GM19025 (cell line): ENCODE results near the gene MIDN.

Experiments
- ATAC-seq: cut with Tn5 transposase; IDR thresholded peaks from one replicate; pipeline ENCODE4 v1.9.1; 2021; ENCODE audit warnings: mild to moderate bottlenecking, low read depth, moderate library complexity; ENCODE audit not compliant: unreplicated experiment

The MIDN gene

DNA sequence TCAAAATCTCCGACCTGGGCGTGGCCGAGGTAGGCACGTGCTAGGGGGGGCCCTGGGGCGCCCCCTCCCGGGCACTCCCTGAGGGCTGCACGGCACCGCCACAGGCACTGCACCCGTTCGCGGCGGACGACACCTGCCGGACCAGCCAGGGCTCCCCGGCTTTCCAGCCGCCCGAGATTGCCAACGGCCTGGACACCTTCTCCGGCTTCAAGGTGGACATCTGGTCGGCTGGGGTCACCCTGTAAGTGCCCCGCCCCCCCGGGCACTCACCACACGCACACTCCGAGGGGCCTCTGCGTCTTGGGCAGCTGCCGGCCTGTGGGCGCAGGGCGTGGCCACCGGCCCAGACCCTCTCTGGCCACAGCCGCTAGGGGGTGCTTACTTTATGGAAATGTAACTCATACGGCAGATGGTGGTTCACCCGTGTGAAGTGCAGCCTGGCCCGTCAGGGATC, 27.9 kb upstream of the MIDN start:
- no peak for ATAC-seq

DNA sequence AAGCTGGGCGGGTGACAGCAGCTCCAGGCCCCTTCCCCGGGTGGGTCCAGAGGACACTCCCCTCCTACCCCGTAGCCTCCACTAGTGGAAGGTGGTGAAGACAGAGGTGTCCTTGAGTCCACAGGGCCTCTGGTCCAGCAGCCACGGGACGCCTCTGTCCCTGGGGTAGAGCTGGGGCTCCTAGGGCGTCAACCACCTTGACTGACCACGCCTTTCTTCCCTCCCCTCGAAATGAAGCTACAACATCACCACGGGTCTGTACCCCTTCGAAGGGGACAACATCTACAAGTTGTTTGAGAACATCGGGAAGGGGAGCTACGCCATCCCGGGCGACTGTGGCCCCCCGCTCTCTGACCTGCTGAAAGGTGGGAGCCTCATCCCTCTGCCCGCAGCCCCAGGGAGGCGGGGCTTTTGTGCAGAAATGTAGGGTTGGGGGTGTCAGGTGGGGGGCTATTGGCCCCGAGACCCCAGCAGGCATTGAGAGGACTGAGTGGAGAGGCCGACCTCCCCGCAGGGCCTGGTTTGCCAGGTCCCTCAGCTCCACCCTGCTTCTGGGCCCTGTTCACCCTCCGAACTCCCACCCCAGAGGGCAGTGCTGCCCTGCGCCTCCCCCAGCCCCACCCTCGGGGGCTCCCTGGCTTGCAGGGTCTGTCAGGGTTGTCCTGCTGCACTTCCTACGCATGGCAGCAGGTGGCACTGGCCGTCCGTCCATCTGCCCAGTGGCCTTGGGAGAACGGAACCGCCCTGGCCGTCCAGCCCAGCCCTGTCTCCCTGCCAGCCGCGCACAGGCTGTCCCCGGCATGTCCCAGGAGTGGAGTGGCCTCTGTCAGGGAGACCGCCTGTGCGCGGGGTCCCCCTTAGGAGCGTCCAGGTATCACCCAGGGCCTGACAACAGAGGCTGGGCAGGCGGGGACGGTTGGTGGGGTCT, 27.1 kb upstream of the MIDN start:
- ATAC-seq: no peak

DNA sequence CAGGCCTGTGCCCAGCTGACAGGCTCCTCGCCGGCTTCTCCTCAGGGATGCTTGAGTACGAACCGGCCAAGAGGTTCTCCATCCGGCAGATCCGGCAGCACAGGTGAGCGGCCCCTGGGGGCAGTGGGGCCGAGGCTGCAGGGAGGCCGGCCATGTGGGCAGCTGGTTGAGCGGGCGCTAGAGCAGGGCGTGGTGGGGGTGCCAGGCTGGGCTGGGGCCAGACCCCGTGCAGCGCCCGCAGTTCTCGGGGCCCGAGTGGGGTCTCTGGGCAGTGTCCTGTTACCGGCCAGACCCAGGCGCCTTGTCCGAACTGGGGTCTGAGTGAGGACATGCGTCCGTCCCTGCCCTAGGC, 26.5 kb upstream of the MIDN start:
- no peak for ATAC-seq

DNA sequence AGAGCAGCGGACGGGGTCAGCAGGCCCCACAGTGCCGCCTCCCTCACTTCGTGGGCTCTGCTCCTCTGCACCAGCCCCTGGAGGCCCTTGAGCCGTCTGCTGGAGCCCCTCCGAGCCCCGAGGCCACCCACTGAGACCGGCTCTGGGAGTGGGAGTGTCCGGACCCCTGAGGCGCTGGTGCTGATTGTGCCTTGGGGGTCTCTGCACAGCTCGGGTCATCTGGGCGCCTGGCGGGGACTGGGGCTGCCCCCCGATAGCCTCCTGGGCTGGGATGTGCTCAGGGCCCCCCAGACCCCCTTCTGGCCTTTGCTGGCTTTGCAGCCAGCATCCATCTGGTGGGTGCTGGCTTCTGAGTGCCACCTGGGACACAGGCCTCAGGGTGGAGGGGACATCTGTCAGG, 26.0 kb upstream of the MIDN start:
- ATAC-seq: no peak

DNA sequence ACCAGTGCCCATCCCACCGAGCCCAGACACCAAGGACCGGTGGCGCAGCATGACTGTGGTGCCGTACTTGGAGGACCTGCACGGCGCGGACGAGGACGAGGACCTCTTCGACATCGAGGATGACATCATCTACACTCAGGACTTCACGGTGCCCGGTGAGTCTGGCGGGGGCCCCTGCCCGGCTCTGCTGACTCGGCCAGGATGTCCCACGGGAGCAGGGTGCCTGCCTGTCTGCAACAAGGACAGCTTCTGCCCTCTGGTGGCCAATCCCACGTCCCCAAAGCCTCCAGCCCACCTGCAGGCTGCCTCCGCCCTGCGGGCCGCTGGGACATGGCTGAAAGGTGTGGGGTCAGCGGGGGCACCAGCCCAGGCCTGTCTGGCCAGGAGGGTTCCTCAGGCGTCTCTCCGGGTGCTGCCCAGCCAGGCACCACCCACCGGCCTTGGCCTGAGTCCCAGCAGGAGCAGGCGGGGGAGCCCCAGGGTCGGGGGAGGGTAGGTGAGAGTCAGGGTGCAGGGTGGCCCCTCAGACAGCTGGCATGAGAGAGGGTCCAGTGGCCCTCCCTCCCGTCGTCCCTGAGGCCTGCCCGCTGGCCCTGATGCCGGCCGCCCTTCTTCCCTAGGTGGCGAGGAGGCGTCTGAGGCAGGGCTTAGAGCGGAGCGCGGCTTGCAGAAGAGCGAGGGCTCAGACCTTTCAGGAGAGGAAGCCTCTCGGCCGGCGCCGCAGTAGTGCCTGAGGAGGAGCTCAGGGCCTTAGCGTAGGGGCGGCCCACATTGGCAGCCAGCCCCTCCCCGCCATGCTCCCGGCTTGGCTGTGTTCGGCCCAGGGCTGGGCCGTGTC, 25.1 kb upstream of the MIDN start:
- ATAC-seq: no peak

DNA sequence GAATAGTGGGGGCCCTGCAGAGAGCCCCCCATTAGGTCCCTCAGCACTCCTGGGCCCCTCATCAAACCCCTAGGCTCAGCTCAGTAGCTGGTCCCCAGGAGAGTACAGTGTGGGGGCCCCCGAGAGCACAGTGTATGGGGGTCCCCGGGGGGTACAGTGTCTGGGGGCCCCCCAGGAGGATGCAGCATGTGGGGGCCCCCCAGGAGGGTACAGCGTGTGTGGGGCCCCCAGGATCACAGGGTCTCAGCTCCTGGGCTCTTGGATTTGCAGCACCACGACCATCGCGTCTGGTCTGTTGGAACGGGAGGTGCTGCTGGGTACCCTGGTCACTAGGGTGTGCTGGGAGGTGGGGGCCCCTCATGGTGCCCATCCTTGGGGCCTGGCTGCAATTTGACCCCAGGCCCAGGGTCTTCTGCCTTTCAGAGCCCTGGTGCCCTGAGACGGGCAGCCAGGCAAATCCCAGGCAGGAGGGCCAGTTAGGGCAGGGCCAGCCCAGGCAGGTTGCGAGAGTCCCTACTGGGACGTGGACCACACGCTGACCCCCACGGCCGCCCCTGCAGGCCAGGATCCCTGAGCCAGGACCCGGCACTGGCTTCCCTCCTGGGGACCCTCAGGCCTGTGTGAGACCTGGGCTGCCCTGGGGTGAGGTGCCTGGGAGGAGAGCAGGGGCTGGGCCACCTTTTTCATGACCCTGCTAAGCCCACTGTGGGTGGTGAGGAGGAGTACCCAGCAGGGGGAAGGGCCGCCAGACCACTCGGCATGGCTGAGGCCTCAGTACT, 24.1 kb upstream of the MIDN start:
- no peak for ATAC-seq

DNA sequence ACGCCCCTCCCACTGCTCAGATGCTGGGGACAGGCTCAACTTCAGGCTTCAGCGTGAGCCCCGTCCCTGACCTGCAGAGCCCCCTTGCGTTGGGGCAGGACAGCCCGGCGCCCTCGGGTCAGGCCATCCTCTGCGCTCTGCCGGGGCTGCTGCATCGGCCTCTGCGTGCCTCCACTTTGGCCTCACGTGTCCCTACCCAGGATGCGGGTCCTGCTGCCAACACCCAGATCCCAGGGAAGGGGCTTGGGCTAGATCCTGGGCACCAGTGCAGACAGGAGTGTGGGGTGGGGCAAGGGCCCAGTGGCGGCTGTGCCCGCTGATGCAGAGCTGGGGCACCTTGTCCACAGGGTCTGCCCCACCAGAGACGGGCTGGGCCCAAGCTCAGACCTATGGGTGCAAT, 23.5 kb upstream of the MIDN start:
- ATAC-seq: no peak

DNA sequence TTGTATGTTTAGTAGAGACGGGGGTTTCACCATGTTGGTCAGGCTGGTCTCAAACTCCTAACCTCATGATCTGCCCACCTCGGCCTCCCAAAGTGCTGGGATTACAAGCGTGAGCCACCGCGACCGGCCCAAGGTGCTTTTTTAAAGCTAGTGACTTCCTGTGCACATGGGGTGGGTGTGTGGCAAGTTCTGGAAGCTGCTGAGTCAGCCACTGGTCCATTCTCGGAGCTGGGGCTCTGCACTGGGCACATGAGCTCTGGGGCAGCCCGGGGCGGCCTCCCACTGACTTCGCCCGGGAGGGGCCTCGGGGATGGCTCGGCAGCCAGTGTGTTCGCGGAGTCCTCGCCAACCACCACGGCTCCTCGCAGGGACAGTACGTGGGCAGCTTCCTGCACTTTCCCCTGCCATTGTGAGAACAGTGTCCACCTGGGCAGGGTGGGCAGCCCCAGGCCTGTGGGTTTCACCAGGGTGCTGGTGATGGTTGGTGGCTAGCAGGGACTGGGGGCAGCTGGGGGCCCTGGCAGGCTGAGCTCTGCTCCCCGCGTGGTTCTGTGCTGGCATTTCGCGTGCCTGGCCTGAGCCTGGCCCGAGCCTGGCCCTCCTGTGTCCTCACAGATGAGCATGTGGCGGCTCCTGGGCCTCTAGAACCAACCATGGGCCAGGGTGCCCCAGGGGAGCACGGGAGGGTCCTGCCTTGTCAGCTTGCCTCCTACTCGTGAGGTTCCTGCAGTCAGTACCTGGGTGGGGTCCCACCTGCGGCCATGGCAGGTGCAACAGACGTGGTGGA, 22.8 kb upstream of the MIDN start:
- ATAC-seq: no peak

DNA sequence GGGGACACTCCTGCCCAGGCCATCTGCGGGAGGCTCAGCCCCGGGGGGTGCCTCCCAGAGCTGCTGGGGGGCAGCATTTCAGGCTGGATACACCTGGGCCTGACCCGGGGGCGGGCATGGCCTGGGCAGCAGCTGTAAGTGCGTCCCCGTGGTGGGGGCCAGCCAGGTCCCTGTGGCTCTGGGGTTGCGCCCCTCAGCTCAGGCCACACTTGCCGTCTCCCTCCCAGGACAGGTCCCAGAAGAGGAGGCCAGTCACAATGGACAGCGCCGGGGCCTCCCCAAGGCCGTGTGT, 22.2 kb upstream of the MIDN start:
- ATAC-seq: no peak

DNA sequence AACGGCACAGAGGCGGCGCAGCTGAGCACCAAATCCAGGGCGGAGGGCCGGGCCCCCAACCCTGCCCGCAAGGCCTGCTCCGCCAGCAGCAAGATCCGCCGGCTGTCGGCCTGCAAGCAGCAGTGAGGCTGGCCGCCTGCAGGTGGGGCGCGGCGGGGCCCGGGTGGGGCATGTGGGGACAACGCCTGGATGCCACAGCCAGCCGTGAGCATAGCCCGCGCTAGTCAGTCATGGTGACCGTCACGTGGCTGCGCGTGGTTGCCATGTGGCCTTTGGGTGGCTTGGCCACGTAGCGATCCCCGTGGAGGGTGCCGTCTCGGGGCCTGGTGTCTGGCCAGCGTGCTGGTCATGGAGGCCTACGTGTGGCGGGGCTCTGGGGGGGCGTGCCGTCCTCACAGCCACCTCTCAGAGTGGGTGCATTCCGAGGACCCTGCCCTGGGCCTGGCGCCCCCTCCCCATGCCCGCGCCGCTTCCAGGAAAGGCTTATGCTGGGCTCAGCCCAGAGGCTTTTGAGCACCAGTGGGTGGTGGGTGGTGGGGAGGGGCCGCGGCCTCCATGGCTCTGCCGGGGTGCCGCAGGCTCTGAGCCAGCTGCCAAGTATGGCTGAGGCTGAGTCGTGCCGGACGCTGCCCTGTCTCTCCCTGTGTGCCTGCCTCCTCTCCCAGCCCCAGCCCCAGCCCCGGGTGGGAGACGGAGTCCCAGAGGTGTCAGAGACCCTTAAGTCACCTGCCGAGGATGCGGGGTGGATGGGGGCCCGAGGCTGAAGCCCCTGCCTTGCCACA, 21.7 kb upstream of the MIDN start:
- no peak for ATAC-seq

DNA sequence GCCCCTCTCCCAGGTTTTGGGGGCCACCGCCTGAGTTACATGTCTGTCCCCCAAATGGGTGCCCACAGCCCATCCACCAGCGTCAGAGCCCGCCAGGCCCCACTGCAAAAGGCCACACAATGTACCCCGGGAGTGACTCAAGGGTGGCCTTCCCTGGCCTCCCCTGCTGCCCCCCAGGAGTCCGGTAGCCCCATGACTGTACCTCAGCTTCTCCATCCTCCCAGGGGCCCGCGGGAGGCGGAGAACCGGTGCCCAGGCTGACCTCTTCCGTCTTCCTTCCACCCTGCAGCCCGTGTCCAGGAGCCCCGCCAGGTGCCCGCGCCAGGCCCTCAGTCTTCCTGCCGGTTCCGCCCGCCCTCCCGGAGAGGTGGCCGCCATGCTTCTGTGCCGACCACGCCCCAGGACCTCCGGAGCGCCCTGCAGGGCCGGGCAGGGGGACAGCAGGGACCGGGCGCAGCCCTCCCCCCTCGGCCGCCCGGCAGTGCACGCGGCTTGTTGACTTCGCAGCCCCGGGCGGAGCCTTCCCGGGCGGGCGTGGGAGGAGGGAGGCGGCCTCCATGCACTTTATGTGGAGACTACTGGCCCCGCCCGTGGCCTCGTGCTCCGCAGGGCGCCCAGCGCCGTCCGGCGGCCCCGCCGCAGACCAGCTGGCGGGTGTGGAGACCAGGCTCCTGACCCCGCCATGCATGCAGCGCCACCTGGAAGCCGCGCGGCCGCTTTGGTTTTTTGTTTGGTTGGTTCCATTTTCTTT, 20.9 kb upstream of the MIDN start:
- ATAC-seq: no peak

DNA sequence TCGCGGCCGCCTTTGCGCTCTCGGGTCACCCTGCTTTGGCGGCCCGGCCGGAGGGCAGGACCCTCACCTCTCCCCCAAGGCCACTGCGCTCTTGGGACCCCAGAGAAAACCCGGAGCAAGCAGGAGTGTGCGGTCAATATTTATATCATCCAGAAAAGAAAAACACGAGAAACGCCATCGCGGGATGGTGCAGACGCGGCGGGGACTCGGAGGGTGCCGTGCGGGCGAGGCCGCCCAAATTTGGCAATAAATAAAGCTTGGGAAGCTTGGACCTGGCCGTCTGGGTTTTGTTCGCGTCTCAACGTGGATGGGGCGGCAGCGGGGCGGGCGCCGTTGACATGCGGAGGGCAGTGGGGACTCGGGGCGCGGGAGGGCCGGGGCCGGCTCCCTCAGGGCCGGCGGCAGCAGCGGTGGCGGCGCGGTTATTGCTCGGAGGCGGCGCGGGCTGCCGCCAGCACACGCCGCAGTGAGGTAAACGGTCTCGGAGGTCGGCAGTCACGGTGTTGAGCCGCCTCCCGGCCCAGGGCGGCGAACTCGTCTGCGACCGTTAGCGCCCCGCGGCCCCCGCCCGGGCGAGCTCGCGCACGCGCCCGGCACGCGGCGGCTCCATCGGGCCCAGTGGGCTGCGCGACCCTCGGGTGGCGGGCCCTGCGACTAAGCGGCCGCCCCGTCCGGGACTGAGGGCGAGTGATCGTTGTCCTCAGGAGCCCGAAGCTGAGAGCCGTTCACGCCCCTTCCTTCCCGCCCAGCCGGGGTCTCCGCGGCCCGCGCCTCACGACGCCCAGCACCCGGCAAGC, 20.0 kb upstream of the MIDN start:
- no peak for ATAC-seq

DNA sequence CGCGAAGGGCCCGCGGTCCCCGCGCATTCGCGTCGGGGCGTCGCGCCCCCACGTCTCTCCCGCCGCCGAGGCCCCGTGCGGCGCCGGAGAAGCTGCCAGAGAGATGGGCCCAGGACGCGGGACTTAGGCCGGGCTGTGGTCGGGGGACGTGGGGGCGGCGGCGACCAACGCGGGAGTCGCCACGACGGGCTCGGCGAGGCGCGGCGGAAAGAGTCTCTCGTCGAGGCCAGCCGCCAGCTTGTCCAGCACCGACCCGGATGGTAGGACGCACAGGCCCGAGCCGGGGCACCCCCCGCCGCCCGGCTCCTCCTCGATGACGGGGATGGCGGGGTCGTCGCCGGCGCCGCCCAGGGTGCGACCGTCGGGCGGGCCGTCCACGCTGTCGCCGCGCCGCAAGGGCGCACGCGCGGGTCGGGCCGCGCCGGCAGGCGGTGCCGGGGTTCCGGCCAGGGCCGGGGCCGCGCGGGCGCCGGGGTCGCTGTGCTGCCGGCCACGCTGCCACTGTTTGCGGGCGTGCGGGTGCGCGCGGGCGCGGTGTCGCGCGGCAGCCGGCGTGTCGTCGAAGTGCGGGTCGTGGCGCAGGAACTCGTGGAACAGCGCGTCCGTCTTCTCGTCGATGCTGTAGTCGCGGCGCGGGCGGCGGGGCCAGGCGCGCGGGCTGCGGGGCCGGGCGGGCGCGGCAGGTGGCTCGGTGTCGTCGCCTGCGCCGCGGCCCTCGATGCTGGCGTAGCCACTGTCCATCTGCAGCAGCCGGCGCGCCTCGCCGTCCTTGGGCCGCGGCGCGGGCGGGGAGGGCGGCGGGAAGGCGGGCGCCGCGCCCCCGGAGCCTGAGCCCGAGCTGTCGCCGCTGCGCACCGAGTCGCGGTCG, 19.1 kb upstream of the MIDN start:
- no peak for ATAC-seq

DNA sequence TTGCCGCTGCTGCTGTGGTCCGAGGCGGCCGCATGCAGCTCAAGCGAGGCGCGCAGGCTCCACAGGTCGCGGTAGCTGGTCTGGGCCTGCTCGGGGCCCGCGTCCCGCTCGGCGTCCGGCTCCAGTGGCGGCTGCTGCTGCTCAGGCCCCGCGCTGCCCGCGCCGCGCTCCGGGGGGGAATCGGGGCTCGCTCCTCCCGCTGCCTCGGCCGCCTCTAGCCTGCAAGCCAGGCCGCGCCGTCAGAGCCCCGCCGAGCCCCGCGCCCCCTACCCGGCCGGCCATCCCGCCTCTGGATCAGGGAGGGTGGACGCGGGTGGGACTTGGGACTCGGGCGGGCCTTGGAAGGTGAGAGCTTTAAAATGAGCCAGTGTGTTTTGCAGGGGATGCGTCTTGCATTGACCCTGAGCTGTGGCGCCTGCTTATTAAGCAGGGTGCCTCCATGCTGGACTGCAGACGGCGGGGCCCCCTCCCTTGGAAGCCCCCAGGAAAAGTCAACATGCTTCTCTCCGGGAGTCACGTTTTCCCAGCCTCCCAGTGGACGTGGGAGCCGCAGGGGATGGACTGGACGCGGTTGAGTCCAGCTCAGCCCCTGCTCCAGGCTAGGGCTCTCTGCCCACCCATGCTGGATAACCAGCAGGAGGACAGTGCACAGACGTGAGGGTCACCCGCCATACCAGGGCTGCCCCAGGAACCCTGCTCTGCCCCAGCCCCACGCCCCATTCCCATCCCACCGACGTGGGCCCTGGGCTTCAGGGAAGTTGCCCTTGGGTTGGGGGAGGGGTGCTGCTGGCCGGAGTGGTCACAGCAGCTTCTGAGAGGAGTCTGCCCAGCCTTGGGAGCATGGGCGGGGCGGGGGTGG, 18.2 kb upstream of the MIDN start:
- ATAC-seq: no peak

DNA sequence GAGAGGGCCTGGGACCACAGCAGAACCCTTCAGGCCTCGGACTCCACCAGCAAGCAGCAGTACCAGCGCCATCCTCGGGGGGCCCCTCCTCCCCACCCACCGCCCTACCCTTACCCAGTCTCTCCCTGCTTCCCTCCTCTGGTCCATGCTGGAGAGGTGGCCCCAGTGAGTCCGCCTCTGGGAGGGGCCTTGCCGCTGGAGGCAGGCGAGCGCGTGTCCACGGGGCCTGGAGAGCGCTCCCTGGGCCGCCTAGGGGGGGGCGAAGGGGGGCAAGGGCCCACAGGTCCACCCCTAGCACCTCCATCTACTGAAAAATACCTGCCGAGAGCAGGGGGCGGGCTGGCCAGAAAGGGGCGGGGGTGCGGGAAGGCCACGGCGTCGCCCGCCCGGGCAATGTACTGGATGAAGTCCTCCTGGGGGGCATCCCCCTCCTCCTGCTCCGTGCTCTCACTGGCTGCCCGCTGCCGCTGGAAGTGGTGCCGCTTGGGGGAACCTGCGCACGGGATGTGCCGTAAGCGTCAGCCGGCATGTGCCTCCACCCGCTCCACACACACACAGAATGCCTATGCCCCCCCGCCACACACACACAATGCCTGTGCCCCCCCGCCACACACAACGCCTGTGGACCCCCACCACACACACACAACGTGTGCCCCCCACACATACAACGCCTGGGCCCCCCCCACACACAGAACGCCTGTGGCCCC, 17.4 kb upstream of the MIDN start:
- ATAC-seq: no peak
